ENCODE data around the gene CHD9NB.
"Not testable (repeated sequence)": the region's sequence is repeated elsewhere in the genome, so short reads cannot be mapped to it uniquely, and the experiment has no call there.

The CHD9NB gene

DNA sequence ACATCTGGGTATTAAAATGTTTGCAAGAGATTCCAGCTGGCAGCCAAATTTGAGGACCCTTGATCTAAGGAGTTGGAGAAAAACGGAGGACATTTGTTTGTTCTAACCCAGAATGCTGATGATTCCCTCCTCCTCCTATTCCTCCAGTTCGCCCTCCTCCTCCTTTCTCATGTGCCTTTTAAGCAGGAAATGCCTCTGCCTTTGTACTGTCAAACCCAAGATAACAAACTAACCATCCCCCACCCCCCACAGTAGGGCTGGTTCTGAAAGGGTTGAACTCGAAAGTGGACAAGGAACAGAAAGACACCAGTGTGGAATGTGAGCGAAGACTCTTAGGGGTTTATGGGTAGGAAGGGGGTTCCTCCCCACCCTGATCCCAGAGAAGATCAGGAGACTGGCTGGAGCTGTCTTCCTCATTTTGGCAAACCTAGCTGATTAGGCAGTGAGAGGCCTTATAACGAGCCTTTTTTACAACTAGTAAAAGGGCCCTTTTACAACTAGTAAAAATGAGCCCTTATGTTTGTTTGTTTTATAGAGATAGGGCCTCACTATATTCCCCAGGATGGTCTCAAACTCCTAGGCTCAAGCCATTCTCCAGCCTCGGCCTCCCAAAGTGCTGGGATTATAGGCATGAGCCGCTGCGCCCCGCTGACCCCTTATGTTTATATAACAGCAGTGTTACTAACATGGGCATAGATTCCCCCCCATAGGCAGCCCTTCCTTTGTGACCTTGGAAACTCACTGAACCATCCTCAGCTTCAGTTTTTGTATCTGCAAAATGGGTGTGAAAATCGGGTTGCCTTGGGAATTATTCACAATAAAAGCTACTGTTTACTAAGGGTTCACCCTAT is 3.1 kb upstream of the CHD9NB start:
- peak; percentile 41 for DNase-seq

DNA sequence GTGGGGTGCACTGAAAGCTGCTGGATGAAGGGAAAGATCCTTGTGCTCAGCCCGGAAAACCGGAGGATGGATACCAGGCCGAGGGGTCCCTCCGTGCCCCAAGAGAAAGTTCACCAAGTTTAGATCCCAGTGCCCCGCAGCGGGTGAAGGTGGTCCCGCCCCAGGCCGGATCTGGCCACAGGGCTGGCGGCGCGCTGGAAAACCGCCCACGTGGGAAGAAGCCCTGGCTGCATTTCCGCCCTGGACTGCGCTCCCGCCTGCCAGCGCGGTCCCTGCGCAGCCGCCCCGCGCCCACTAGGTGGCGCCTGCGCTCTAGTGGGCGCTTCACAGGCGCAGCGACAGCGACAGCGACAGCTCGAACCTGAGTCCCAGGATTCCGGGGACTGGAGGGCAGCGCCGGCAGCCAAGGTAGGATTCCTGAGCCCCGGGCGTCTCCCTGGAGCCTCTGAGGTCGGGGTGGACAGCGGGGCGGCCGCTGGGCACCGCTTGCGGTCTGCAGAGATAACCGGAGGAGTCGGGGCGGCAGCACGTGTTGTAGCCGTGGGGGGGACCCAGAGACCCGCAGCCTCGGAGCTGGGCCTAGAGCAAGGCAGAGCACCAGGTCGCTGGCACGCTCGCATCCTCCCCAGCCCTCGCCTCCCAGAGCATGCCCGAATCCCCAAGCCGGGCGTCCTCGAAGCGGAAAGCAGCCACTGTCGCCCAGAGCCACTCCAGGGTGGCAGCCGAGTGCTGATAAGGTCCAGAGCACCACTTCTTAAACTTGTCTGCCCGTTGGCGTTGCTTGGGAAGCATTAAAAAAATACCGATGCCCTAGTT is 2.2 kb upstream of the CHD9NB start, which contains the start of gene CHD9:
Gene CHD9, plus strand, starts transcription at position 322 of the 816 bp plus-strand sequence. CDS start 101,099 bp downstream, outside the sequence.
- DNase-seq: peak; percentile 90

DNA sequence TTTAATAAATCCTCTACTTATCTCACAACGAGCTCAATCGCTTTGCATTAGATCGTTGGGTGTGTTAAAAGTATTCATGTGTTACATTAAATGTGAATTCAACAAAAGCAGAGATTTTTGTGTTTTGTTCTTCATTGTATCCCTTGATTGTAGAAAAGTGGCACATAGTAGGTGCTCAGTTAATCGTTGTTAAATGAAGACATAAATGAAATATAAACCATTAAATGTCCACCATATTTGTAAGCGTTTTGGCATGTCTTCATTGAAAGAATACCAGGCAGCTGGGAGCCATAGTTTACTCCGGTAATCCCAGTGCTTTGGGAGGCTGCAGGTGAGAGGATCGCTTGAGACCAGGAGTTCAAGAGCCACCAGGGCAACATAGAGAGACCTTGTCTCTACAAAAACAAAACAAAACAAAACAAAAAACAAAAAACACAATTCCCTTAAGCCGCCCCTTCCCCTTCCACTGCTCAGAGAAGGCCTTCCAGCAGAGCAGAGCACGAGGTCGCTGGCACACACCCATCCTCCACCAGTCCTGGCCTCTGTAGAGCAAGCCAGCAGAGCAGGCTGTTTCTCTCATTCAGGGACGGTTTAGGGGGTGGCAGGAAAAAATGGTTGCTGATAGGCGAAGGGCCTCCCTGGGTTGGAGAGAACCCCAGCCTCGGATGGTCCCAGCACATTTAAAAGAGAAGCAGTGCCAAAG is 1.4 kb upstream of the CHD9NB start:
- DNase-seq: no peak

DNA sequence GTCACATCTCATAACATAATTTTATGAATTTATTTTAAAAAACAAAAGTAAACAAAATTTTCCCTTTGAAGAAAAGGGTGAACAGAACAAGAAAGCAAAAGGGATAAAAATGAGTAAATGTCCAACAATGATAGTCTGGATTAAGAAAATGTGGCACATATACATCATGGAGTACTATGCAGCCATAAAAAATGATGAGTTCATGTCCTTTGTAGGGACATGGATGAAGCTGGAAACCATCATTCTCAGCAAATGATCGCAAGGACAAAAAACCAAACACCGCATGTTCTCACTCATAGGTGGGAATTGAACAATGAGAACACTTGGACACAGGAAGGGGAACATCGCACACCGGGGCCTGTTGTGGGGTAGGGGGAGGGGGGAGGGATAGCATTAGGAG is 1.4 kb downstream of the CHD9NB start:
- not testable (repeated sequence) for DNase-seq

DNA sequence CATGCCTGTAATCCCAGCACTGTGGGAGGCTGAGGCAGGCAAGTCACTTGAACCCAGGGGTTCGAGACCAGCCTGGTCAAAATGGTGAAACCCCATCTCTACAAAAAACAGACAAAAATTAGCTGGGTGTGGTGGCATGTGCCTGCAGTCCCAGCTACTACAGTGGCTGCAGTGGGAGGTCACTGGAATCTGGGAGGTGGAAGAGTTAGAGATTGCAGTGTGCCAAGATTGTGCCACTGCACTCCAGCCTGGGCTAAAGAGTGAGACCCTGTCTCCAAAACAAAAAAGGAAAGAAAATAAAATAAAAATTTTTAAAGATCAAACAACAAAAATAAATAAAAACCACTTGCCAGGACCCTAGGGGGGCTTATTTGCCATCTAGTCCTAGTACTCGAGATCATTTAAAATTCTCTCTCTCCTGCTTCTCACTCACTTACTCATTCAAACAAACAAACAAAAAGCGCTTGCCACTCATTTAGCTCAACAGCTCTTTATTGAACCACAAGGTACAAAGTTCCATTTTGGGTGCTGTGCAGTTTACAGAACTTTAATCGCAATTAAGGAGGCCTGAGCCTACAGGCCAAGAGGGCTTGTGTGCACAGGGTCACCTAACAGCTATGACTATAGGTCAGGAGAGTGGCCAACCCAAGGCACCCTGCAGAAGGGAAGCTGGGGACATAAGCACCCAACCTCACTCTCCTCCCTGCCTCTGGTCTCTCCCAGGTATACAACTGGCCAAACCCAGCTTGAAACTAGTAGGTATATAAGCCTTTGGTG is 4.4 kb downstream of the CHD9NB start:
- no peak for DNase-seq

DNA sequence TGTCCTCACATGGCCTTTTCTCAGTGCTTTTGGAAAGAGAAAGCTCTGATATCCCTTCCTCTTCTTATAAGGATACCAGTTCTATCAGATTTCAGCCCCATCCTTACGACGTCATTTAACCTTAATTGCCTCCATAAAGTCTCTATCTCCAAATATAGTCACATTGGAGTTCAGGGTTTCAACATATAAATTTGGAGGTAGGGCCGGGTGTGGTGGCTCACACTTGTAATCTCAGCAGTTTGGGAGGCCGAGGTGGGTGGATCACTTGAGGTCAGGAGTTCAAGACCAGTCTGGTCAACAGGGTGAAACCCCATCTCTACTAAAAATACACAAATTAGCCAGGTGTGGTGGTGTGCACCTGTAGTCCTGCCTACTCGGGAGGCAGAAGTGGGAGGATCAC is 5.2 kb downstream of the CHD9NB start:
- DNase-seq: not testable (repeated sequence)

DNA sequence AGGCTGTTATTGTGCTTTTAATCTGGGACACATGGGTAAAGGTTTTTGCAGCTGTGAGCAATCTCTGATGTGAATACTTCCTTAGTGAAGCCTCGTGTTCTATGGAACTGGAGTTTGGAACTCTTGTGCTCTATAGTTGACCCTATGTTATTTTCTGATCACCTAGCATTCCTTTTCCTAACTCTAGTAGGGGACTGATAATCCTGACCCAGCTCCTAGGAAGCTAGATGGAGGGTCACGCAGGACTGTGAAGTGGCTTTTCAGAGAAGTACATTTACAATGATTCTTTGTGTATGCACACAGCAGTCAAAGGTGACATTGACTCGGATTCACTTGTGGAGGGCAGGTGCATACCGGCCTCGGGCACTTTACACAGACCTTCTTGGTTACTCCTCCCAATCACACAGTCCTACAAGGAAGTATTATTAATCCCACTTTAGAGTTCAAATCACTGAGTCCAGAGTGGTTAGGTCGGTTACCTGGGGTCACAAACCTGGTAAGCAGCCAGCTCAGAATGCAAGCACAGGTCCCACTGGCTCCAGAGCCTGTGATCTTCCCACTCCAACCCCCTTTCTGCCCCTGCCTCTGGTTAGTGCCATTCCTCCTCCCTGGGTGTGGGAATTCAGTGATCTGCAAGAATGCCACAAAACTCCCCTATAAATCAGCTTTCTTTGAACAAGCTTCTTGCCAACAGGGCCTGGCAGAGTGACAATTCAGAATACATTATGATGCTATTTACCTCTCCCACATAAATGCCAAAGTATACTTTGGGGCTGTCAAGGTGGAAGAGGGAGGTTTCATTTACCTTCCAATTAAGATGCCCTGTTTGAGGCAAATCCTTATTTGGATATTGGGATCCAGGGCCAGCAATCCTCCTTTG is 7.1 kb downstream of the CHD9NB start:
- DNase-seq: no peak

DNA sequence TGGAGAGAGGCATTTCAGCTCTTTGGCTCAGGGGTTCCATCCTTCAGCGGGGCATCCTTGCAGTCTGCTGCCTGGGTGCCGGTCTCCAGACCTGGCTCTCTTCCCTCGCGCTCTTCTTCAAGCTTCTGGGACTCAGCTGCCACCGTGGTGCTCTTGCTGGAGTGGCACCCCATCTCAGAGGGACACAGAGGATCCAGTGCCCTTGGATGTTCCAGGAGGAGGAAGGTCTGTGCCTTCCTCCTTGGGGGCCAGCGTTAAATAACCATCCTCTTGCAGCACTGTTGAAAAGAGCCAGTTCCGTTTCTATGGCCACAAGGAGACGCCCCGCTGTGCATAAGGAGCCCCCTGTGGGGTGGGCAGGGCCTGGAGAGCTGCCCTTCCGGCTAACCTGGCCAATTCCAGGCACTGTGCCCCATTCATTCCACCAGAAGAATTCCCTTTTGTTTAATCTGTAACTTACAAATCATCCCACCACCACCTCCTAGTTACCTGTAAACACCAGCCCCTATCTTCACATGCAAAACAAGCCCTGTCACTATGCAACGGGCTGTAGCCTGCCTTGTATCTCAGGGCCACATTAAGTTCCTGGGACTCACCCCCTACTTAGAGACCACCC is 8.6 kb downstream of the CHD9NB start:
- DNase-seq: no peak

DNA sequence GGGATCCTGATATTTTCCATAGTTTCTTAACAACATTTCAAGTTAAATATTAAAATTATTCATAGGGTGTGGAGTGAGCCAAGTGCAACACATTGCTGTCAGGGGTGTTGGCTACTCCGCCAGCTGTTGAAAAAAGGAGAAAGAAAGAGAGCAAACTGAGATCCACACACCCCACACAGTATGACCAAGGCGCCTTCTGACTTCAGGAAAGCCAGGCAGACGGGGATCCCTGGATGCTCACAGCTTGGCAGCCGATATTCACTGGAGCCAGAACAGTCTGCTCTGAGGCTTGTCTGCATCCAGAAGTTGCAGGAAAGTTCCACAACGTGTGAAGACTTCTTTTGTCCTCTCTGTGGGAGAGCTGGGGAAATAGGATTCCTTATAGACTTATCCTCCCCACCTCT is 9.3 kb downstream of the CHD9NB start:
- DNase-seq: no peak

DNA sequence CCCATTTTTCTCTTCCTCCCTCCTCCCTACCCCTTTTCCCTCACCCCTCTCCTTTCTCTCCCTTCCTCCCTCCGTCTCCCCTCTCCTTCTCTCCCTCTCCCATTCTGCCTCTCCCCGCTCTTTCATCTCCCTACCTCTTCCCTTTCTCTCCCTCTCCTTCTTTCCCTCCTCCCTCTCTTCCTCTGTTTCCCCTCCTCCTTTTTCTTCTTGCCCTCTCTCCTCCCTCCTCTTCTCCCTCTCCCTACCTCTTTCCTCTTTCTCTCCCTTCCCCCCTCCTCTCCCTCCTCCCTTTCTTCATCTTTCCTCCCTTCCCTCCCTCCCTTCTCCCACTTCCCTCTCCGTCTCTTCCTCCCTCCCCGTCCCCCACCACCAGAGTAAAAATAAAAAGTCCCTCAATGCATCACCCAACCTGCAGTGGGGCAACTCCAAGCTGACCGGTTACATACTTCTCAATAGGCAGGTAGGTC is 10.4 kb downstream of the CHD9NB start:
- DNase-seq: no peak

DNA sequence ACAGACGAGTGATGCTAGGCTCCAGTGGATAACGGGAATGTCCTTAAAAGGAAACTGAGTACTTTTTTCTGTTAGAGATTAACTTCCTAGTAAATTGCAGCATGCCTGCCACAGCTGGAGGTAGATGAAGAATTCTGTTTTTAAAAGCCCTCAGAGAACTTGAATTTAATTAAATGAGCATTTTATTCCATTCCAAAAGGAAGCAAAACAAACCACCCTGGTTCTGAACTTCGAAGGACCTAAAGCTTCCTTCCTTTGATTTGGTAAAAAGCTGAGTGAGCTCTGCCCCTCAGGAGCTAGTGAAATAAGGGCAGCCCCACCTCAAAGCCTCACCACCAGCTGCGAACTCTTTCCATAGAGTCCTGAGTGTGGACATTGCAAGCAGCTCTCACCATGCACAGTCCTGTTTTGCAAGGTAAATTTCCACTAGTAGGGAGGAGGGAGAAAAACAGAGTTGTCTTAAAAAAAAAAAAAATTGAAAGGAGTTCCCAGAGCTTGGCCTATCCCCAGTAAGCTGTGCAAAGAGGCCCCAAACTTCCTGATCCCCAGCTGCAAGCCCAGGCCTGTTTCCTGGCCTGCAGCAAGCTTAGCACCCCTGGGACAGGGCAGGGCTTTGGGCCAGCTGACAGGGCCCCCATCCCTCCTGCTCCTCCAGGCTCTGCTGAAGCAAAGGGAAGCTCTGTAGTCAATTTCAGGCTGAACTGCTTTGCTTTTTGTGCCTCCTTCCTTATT is 11.2 kb downstream of the CHD9NB start:
- DNase-seq: no peak

DNA sequence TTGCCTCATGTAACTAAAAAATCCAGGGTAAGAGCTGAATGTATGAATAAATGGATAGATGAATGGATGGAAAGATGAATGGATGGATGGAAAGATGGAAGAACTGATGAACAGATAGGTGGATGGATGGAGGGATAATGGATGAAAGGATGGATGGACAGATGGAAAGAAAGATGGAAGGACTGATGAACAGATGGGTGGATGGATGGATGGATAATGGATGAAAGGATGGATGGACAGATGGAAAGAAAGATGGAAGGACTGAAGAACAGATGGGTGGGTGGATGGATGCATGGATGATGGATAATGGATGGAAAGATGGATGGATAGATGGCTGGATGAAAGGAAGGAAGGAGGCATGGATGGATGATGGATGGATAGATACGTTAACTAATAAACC is 11.9 kb downstream of the CHD9NB start:
- DNase-seq: no peak

DNA sequence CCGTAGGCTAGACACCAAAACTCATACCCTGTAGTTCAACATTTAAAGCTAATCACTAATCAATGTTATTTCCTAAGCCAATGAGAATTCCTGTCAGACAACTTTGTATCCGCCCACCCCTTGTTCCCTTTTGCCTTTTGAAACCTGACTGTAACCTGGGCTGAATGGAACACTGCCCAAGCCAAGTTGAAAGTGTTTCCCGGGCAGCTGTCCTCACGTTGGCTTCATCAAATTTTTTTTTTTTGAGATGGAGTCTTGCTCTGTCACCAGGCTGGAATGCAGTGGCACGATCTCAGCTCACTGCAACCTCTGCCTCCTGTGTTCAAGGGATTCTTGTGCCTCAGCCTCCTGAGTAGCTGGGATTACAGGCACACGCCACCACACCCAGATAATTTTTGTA is 16.0 kb downstream of the CHD9NB start:
- DNase-seq: not testable (repeated sequence)

DNA sequence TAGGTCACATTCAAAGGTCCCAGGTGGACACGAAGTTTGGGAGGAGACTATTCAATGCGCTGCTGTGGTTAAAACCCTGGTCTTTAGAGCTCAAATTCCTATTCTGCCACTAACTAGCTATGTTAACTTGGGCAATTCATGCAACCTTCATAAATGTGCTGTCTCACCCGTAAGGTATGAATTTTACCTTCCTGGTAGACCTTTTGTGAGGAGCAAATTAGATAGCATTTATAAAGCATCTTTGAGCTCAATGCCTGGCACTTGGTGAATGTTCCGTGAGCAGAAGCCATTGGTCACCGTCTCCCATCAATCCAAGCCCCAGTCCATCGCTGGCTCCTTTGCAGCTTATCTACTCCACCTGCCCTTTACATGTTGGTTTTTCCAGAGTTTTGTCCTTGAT is 16.6 kb downstream of the CHD9NB start:
- DNase-seq: no peak

DNA sequence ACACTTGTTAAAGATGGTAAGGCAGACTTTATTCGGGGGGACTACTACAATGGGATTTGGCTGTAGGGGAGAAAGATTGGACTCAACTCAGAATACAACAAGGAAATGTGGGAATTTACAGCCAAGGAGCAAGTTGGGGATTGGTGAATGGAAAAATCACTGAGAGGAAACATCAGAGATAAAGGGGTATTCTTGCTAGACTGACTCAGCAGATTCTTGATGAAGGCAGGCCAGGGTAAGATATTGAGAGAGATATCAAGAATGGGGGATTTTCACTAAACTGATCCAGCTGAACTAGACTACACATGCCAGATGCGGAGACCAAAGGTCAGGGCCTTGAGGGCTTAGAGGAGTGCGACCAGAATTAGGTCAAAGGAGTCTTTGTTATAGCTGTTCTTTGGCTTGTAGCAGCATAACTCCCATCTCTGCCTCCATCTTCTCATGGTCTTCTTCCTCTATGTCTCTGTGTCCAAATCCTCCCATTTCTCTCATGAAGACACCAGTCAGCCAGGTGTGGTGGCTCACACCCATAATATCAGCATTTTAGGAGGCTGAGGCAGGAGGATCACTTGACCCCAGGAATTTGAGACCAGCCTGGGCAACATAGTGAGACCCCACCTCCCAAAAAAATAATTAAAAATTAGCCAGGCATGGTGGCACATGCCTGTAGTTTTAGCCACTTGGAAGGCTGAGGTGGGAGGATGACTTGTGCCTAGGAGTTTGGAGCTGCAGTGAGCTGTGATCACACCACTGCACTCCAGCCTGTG is 17.3 kb downstream of the CHD9NB start:
- no peak for DNase-seq

DNA sequence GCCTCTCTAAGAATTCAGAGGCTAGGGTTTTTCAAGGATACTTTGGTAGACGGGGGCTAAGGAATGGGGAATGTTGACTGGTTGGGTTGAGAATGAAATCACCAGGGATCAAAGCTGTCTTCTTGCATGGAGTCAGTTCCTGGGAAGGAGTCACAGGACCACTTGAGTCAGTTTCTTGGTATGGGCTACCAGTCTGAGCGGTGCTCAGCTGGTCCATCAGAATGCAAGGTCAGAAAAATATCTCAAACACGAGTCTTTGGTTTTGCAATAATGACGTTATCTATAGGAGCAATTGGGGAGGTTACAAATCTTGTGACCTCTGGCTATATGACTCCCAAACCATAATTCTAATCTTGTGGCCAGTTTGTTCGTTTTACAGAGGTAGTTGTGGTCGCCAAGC is 18.4 kb downstream of the CHD9NB start:
- DNase-seq: no peak

DNA sequence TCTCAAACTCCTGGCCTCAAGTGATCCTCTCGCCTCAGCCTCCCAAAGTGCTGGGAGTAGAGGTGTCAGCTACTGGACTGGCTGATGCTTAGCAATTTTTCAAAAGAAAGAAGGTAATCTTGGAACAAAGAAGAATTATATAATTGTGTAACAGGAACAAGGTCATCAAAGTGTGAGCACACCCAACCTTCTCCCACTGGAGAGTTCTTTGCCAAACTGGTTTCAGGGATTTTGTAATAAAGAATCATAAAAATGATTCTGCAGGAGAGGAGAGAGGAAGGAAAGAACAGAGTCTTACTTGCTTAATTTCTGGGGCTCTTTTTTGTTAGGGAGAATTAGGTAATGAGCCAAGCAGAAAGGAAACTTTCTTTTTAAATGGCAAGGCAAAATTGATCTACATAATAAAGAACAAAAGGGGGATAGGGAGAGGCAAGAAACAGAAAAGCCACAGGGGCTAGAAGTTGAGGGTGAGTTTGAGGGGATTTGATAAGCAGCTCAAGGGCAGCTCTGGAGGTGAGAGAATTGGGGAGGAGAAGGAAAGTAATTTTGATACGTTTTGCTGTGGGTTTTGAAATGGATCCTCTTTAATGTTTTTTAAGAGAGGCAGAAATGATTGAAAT is 21.3 kb downstream of the CHD9NB start:
- DNase-seq: no peak

DNA sequence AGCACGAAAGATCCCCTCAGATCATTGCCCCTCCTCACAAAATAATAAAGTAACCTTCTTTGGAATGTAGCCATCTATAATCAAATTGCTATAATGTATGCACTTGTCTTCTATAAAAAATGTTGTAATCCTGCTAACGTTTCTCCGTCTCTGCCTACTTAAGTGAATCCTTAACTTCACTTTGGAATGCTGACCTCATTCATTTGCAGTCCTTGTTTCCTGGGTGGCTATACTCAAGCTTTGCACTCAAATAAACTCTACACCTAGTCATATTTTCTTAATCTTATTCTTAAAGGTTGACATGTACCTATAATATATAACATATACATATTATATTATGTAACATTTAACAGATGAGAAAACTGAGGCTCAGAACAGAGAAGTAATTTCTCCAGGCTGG is 22.7 kb downstream of the CHD9NB start:
- DNase-seq: no peak

DNA sequence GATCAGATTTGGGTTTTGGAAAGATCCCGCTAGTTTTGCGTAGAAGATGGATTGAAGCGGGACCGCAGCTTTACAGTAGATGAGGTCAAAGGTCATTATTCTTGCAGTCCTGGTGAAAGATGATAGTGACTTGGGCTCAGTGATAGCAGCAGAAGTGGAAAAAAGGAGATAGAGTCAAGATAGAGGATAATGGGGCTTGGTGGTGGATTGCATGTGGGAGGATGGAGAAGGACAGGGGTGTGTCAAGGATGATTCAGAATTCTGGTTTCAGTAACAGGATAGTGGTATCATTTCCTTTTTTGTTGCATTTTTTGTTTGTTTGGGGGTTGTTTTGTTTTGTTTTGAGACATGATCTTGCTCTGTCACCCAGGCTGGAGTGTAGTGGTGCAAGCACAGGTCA is 28.7 kb downstream of the CHD9NB start:
- no peak for DNase-seq

Measured in NCI-H510A treated with DMSO at 0.1 percent for 48 hours (cell line).